ENCODE results near the gene LPP. TPM values are rescaled to one million over a fixed set of nuclear protein-coding genes. Genes with fewer than 3 reads are reported as not detected.
A peak's percentile ranks its signal among the peaks of the same experiment; 100 is the strongest.

The LPP gene
- total RNA-seq, 1 donor from 2014 or later: 222 TPM

DNA sequence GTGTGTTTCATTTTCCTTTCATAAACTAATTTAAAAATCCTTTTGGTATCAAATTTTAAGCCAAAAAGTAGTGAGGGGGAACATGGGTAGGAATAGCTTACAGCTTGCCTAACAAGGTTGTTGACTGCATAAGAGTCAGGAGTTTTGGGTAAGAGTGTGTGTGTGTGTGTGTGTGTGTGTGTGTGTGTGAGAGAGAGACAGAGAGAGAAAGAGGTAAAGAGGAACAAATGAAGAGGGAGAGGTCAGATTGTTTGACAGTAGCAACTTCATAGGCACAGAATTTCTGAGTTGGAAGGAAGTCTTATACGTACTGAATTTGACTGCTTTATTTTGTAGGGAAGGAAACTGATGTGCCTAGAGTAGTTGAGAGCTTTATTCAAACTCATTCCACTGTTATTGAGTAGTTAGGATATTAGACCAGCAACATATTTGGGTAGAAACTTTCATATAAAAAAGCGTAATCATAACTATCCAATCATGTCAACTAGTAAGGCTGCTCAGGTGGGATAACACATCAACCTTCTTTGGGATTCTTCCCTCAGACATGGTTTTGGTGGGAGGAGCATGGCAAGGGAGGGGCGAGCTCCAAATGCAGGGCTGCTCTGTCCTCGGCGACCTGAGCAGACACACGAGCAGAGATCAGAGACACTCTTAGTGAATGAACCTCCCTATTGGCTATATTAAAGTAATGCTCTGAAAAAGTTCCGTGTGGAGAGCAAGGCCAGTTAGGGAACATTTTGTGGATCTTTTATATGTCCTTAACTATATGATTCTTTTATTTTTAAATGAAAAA is 86.4 kb downstream of the LPP start:
- Histone ChIP-seq H3K27ac (ENCODE audit: low read depth, low read length) (no peak overlapping the region), H3K9me3 (ENCODE audit: insufficient read depth, low read depth, low read length) (no peaks in the 10 kb centered on the region), H3K27me3 (ENCODE audit: insufficient read depth, low read length) (no peaks in the 10 kb centered on the region), H3K9ac (ENCODE audit: low read length) (no peak overlapping the region), H3K4me2 (ENCODE audit: low read length) (no peak overlapping the region), H3K4me1 (ENCODE audit: insufficient read depth, low read length) (peaks cover 33% of the 10 kb centered on the region), H2AFZ (ENCODE audit: low read depth, low read length) (no peak overlapping the region), H3K4me3 (ENCODE audit: insufficient read depth, low read depth, low read length) (no peak overlapping the region), H3K36me3 (ENCODE audit: insufficient read depth, low read length) (peaks cover 9% of the 10 kb centered on the region), H4K20me1 (ENCODE audit: insufficient read depth, low read length) (peaks cover 83% of the 10 kb centered on the region), H3K79me2 (ENCODE audit: insufficient read depth, low read length) (peaks cover 95% of the 10 kb centered on the region)
- FAIRE-seq: no peak
- TF ChIP-seq, protein P1, sequence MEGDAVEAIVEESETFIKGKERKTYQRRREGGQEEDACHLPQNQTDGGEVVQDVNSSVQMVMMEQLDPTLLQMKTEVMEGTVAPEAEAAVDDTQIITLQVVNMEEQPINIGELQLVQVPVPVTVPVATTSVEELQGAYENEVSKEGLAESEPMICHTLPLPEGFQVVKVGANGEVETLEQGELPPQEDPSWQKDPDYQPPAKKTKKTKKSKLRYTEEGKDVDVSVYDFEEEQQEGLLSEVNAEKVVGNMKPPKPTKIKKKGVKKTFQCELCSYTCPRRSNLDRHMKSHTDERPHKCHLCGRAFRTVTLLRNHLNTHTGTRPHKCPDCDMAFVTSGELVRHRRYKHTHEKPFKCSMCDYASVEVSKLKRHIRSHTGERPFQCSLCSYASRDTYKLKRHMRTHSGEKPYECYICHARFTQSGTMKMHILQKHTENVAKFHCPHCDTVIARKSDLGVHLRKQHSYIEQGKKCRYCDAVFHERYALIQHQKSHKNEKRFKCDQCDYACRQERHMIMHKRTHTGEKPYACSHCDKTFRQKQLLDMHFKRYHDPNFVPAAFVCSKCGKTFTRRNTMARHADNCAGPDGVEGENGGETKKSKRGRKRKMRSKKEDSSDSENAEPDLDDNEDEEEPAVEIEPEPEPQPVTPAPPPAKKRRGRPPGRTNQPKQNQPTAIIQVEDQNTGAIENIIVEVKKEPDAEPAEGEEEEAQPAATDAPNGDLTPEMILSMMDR (IDR thresholded peaks at IDR 0.05; ENCODE audit: insufficient read depth, low read depth, low read length): no peak
- TF ChIP-seq EZH2 (IDR thresholded peaks at IDR 0.05; ENCODE audit: insufficient read depth, low read length): no peak
- H3K36me3 Mint-ChIP-seq (ENCODE audit: low read depth, unreplicated experiment): peaks cover 5% of the 10 kb centered on the region
- peak overlapping the region; percentile 36 for H3K27ac Mint-ChIP-seq (ENCODE audit: unreplicated experiment)
- no peaks in the 10 kb centered on the region for H3K27me3 Mint-ChIP-seq (ENCODE audit: low read depth, unreplicated experiment)
- DNase-seq (ENCODE audit: low read depth): no peak
- H3K9me3 Mint-ChIP-seq (ENCODE audit: unreplicated experiment): no peaks in the 10 kb centered on the region
- peaks cover 42% of the 10 kb centered on the region for H3K4me1 Mint-ChIP-seq (ENCODE audit: low read depth, unreplicated experiment)
- no peak overlapping the region for H3K4me3 Mint-ChIP-seq (ENCODE audit: unreplicated experiment)

DNA sequence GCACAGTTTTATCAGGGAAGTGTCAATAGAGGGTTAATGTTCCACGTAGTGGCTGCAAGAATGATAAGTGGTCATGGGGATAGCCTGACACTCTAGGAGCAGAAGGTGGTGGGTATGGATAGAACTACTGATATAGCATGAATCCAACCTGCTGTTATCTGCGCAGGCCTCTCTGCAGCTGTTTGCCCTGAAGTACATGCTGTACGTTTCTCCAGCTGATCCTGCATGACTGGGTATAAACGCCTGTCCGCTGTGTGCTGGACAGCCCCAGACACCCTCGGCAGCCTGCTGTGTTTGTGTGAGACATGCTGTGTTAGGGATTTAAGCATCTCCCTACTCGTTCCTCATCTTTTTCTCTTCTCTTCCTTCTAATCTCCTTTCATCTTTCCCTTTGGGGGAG is 87.1 kb downstream of the LPP start:
- H3K9ac ChIP-seq (ENCODE audit: low read length): no peak overlapping the region
- no peak overlapping the region for H3K4me3 ChIP-seq (ENCODE audit: insufficient read depth, low read depth, low read length)
- H3K27ac Mint-ChIP-seq (ENCODE audit: unreplicated experiment): no peak overlapping the region
- peak overlapping the region; percentile 9 for H3K4me2 ChIP-seq (ENCODE audit: low read length)
- no peaks in the 10 kb centered on the region for H3K27me3 ChIP-seq (ENCODE audit: insufficient read depth, low read length)
- H3K27me3 Mint-ChIP-seq (ENCODE audit: low read depth, unreplicated experiment): no peaks in the 10 kb centered on the region
- no peaks in the 10 kb centered on the region for H3K9me3 ChIP-seq (ENCODE audit: insufficient read depth, low read depth, low read length)
- FAIRE-seq (no peak), DNase-seq (ENCODE audit: low read depth) (peak; percentile 51)
- H3K79me2 ChIP-seq (ENCODE audit: insufficient read depth, low read length): peaks cover 95% of the 10 kb centered on the region
- no peak for TF ChIP-seq EZH2 (IDR thresholded peaks at IDR 0.05; ENCODE audit: insufficient read depth, low read length)
- TF ChIP-seq, protein P1 (IDR thresholded peaks at IDR 0.05; ENCODE audit: insufficient read depth, low read depth, low read length): no peak
- peaks cover 9% of the 10 kb centered on the region for H3K36me3 ChIP-seq (ENCODE audit: insufficient read depth, low read length)
- H3K4me1 Mint-ChIP-seq (ENCODE audit: low read depth, unreplicated experiment): peaks cover 46% of the 10 kb centered on the region
- no peaks in the 10 kb centered on the region for H3K9me3 Mint-ChIP-seq (ENCODE audit: unreplicated experiment)
- H3K4me1 ChIP-seq (ENCODE audit: insufficient read depth, low read length): peaks cover 33% of the 10 kb centered on the region
- H3K4me3 Mint-ChIP-seq (ENCODE audit: unreplicated experiment): no peak overlapping the region
- peaks cover 79% of the 10 kb centered on the region for H4K20me1 ChIP-seq (ENCODE audit: insufficient read depth, low read length)
- H3K36me3 Mint-ChIP-seq (ENCODE audit: low read depth, unreplicated experiment): peaks cover 5% of the 10 kb centered on the region
- H3K27ac ChIP-seq (ENCODE audit: low read depth, low read length): no peak overlapping the region
- H2AFZ ChIP-seq (ENCODE audit: low read depth, low read length): no peak overlapping the region

DNA sequence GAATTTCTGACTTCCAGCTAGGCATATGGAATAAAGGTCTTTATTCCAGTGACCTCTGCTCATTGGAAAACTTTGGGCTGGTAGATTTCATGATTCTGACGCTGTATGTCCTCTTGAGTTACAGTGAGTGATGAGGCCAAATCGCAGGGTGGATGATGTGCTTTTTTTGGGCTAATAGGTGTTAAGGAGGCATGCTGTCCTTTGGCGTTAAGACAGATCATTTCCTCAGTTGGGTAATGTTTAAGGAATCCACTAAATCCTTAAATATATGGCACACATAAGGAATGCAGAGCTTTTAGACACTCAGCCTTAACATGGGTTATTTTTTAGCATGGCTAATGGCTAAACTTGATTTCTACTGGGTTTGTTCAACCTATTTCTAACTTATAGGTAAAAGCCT is 87.9 kb downstream of the LPP start:
- Histone ChIP-seq H3K9me3 (ENCODE audit: insufficient read depth, low read depth, low read length) (no peaks in the 10 kb centered on the region), H3K79me2 (ENCODE audit: insufficient read depth, low read length) (peaks cover 95% of the 10 kb centered on the region), H3K4me2 (ENCODE audit: low read length) (no peak overlapping the region), H3K9ac (ENCODE audit: low read length) (no peak overlapping the region), H4K20me1 (ENCODE audit: insufficient read depth, low read length) (peaks cover 77% of the 10 kb centered on the region), H3K27me3 (ENCODE audit: insufficient read depth, low read length) (no peaks in the 10 kb centered on the region), H3K4me3 (ENCODE audit: insufficient read depth, low read depth, low read length) (no peak overlapping the region), H3K36me3 (ENCODE audit: insufficient read depth, low read length) (peaks cover 11% of the 10 kb centered on the region), H3K27ac (ENCODE audit: low read depth, low read length) (peak overlapping the region; percentile 18), H2AFZ (ENCODE audit: low read depth, low read length) (no peak overlapping the region), H3K4me1 (ENCODE audit: insufficient read depth, low read length) (peaks cover 28% of the 10 kb centered on the region)
- no peaks in the 10 kb centered on the region for H3K9me3 Mint-ChIP-seq (ENCODE audit: unreplicated experiment)
- FAIRE-seq (peak; percentile 96), DNase-seq (ENCODE audit: low read depth) (no peak)
- peaks cover 53% of the 10 kb centered on the region for H3K4me1 Mint-ChIP-seq (ENCODE audit: low read depth, unreplicated experiment)
- H3K4me3 Mint-ChIP-seq (ENCODE audit: unreplicated experiment): no peak overlapping the region
- peaks cover 5% of the 10 kb centered on the region for H3K36me3 Mint-ChIP-seq (ENCODE audit: low read depth, unreplicated experiment)
- no peaks in the 10 kb centered on the region for H3K27me3 Mint-ChIP-seq (ENCODE audit: low read depth, unreplicated experiment)
- no peak for TF ChIP-seq EZH2 (IDR thresholded peaks at IDR 0.05; ENCODE audit: insufficient read depth, low read length)
- TF ChIP-seq, protein P1 (IDR thresholded peaks at IDR 0.05; ENCODE audit: insufficient read depth, low read depth, low read length): no peak
- peak overlapping the region; percentile 31 for H3K27ac Mint-ChIP-seq (ENCODE audit: unreplicated experiment)
